PC-3 (cell line): ENCODE results near the gene NIF3L1. TPM values are rescaled to one million over a fixed set of nuclear protein-coding genes. Genes with fewer than 3 reads are reported as not detected.

Source experiments
- ATAC-seq: fragments of 200-7000 bp; cut with Tn5 transposase; 2 replicates; pipeline ENCODE4 v1.9.1; 2020; ENCODE audit warnings: mild to moderate bottlenecking, moderate library complexity
- BruUV-seq: library from RNA; stranded (reverse); fragments of 400-500 nt; replicated peaks from 2 replicates; lab custom pipeline; 2021; lab: Mats Ljungman, UMichigan
- CTCF ChIA-PET: fragments of 300-600 bp; sonication (Branson Sonifier 250); formaldehyde crosslinking; loops from one replicate; lab custom pipeline; 2022; ENCODE audit warnings: antibody characterized with exemption; lab: Charles Lee
- POLR2A ChIA-PET: fragments of 300-600 bp; sonication (Branson Sonifier 250); formaldehyde crosslinking; loops from one replicate; lab custom pipeline; 2022; ENCODE audit warnings: antibody characterized with exemption; ENCODE audit not compliant: unreplicated experiment; lab: Charles Lee
- DNase-seq: peaks from one replicate; pipeline ENCODE4 v3.0.0-alpha.2; 2015
- H2AFZ ChIP-seq: fragments of 300-600 bp; sonication (generic); 2 replicates; pipeline ENCODE4 v1.6.0; 2016; ENCODE audit warnings: antibody characterized with exemption, low read length
- H3F3A ChIP-seq: fragments of 300-600 bp; sonication (generic); one replicate; pipeline ENCODE4 v1.6.0; 2017; ENCODE audit warnings: antibody characterized with exemption, low read length, control low read depth, mild to moderate bottlenecking; ENCODE audit not compliant: unreplicated experiment
- H3K27ac ChIP-seq: fragments of 300-600 bp; sonication (generic); 2 replicates; pipeline ENCODE4 v1.5.1; 2016; ENCODE audit warnings: mild to moderate bottlenecking, low read length
- H3K27me3 ChIP-seq: fragments of 300-600 bp; sonication (generic); 2 replicates; pipeline ENCODE4 v1.6.1; 2016; ENCODE audit warnings: low read length, mixed read lengths
- H3K36me3 ChIP-seq: fragments of 300-600 bp; sonication (generic); 2 replicates; pipeline ENCODE4 v1.6.1; 2016; ENCODE audit warnings: low read depth, mixed run types, low read length, mixed read lengths
- H3K4me1 ChIP-seq: fragments of 300-600 bp; sonication (generic); 2 replicates; pipeline ENCODE4 v1.5.1; 2016; ENCODE audit warnings: low read length; ENCODE audit not compliant: insufficient read depth
- H3K4me2 ChIP-seq: fragments of 300-600 bp; sonication (generic); 2 replicates; pipeline ENCODE4 v1.6.0; 2016; ENCODE audit warnings: low read length
- H3K4me3 ChIP-seq: fragments of 300-600 bp; sonication (generic); 2 replicates; pipeline ENCODE4 v1.5.1; 2016; ENCODE audit warnings: mild to moderate bottlenecking, low read length, mixed read lengths
- H3K79me2 ChIP-seq: fragments of 300-600 bp; sonication (generic); 2 replicates; pipeline ENCODE4 v1.6.1; 2017; ENCODE audit warnings: low read length, mixed read lengths
- H3K9ac ChIP-seq: fragments of 300-600 bp; sonication (generic); 2 replicates; pipeline ENCODE4 v1.6.0; 2016; ENCODE audit warnings: mild to moderate bottlenecking, low read length
- H3K9me2 ChIP-seq: fragments of 300-600 bp; sonication (generic); replicated peaks from 2 replicates; pipeline ENCODE4 v1.6.1; 2016; ENCODE audit warnings: mixed run types, low read length, mixed read lengths
- H3K9me3 ChIP-seq: fragments of 300-600 bp; sonication (generic); 2 replicates; pipeline ENCODE4 v1.6.1; 2016; ENCODE audit warnings: low read length, mixed read lengths
- H4K20me1 ChIP-seq: fragments of 300-600 bp; sonication (generic); 2 replicates; pipeline ENCODE4 v1.6.1; 2016; ENCODE audit warnings: low read length, mixed read lengths
- CTCF ChIP-seq: fragments of 300-600 bp; sonication (generic); conservative IDR thresholded peaks from 2 replicates; pipeline ENCODE4 v1.5.1; 2017; ENCODE audit warnings: antibody characterized with exemption, low read depth, mild to moderate bottlenecking, low read length
- EZH2 ChIP-seq: fragments of 300-600 bp; sonication (generic); IDR thresholded peaks from one replicate; pipeline ENCODE4 v1.6.1; 2017; ENCODE audit warnings: antibody characterized with exemption, mild to moderate bottlenecking, low read length; ENCODE audit not compliant: unreplicated experiment
- EZH2phosphoT487 ChIP-seq: fragments of 300-600 bp; sonication (generic); IDR thresholded peaks from 2 replicates; pipeline ENCODE4 v1.6.1; 2018; ENCODE audit warnings: mild to moderate bottlenecking, antibody characterized with exemption, low read length, borderline replicate concordance
- intact Hi-C: fragments of 100-400 bp; cut with micrococcal nuclease; formaldehyde crosslinking; loops from 2 replicates; pipeline ENCODE4 v1.9.0; 2023
- total RNA-seq: library from RNA; depleted of rRNA; stranded (reverse); fragments of >200 nt; gene quantifications from 2 replicates; pipeline ENCODE4 v1.2.3, GENCODE V29; 2014

Gene NIF3L1
- total RNA-seq, 1 experiment from 2014 or later, result 81.5 TPM

GRCh38 chr2:200944467-200945394 lies 55.6 kb downstream of the NIF3L1 start:
- peaks cover 34% of the 10 kb centered on the region for H3K36me3 ChIP-seq
- no peaks in the 10 kb centered on the region for H3K27me3 ChIP-seq
- no TSS peak for BruUV-seq
- ChIA-PET POLR2A (interaction anchor here (0.6 to 0.7 kb wide), 5 partner anchors 31 to 547 kb away, joined by 3 to 5 read pairs (median 3); partner anchors contain the start of gene CASP10), CTCF (interaction anchor here (0.6 to 1.0 kb wide), 3 partner anchors 12 to 214 kb away, joined by 3 to 9 read pairs (median 4); no protein-coding TSS in a partner anchor)
- no peaks in the 10 kb centered on the region for H3K9me3 ChIP-seq
- H4K20me1 ChIP-seq, result peaks cover 8% of the 10 kb centered on the region; the same call in 1 of the 2 replicates
- no peak overlapping the region for H3K9ac ChIP-seq
- H3F3A ChIP-seq, result peaks cover 22% of the 10 kb centered on the region
- H3K27ac ChIP-seq, result peak overlapping the region; percentile 67
- H3K79me2 ChIP-seq, result no peaks in the 10 kb centered on the region
- no peak overlapping the region for H2AFZ ChIP-seq
- intact Hi-C loops, result no loop called here
- H3K4me2 ChIP-seq, result peak overlapping the region; percentile 51
- H3K4me1 ChIP-seq, result peaks cover 24% of the 10 kb centered on the region
- no peaks in the 10 kb centered on the region for H3K9me2 ChIP-seq
- DNase-seq (peak; percentile 98), ATAC-seq (peak; percentile 98)
- TF ChIP-seq EZH2 (no peak), CTCF (no peak), EZH2phosphoT487 (no peak)
- no peak overlapping the region for H3K4me3 ChIP-seq

- TF ChIP-seq EZH2 (no peak), EZH2phosphoT487 (no peak), CTCF (no peak)
- no peak for ATAC-seq
- CTCF ChIA-PET, result interaction anchor here (0.6 to 1.0 kb wide), 3 partner anchors 11 to 213 kb away, joined by 3 to 9 read pairs (median 4); no protein-coding TSS in a partner anchor
Measured at GRCh38 chr2:200945395-200945729, 56.2 kb downstream of the NIF3L1 start.

GRCh38 chr2:200950378-200950777 lies 61.2 kb downstream of the NIF3L1 start:
- POLR2A ChIA-PET, result no interaction called here
- Histone ChIP-seq H3K27me3 (no peaks in the 10 kb centered on the region), H3K4me1 (peaks cover 13% of the 10 kb centered on the region), H2AFZ (no peak overlapping the region), H3K4me3 (no peak overlapping the region), H3K9me3 (no peaks in the 10 kb centered on the region), H3K79me2 (no peaks in the 10 kb centered on the region), H3K27ac (no peak overlapping the region), H3K4me2 (no peak overlapping the region), H3F3A (peaks cover 18% of the 10 kb centered on the region), H4K20me1 (peaks cover 5% of the 10 kb centered on the region; the same call in 1 of the 2 replicates), H3K9me2 (no peaks in the 10 kb centered on the region), H3K36me3 (peaks cover 45% of the 10 kb centered on the region), H3K9ac (no peak overlapping the region)
- intact Hi-C loops, result no loop called here
- ATAC-seq (no peak), DNase-seq (no peak)
- CTCF ChIA-PET, result no interaction called here
- TF ChIP-seq EZH2phosphoT487 (no peak), EZH2 (no peak), CTCF (no peak)
- no TSS peak for BruUV-seq

More at GRCh38 chr2:200945395-200945729, 56.2 kb downstream of the NIF3L1 start:
- Histone ChIP-seq H2AFZ (no peak overlapping the region), H3K4me1 (peaks cover 24% of the 10 kb centered on the region), H3F3A (peaks cover 22% of the 10 kb centered on the region), H3K79me2 (no peaks in the 10 kb centered on the region), H3K9me2 (no peaks in the 10 kb centered on the region), H4K20me1 (peaks cover 8% of the 10 kb centered on the region; the same call in 1 of the 2 replicates), H3K4me2 (peak overlapping the region; percentile 51), H3K27ac (peak overlapping the region; percentile 67), H3K9ac (no peak overlapping the region), H3K4me3 (no peak overlapping the region), H3K9me3 (no peaks in the 10 kb centered on the region), H3K36me3 (peaks cover 31% of the 10 kb centered on the region), H3K27me3 (no peaks in the 10 kb centered on the region)
- intact Hi-C loops, result no loop called here
- DNase-seq, result no peak
- POLR2A ChIA-PET, result interaction anchor here (0.7 kb wide), 1 partner anchor 547 kb away, joined by 5 read pairs; no protein-coding TSS in a partner anchor
- BruUV-seq, result no TSS peak
